SU-DHL-6 (cell line): Measurements from ENCODE around the gene ADCY3.

ENCODE experiments used
- CTCF ChIP-seq: fragments of 200-600 bp; sonication (generic); IDR thresholded peaks from one replicate; pipeline ENCODE4 v1.5.1; 2017; ENCODE audit warnings: antibody characterized with exemption, mild to moderate bottlenecking, low read length, moderate library complexity; ENCODE audit not compliant: insufficient read depth, poor library complexity, severe bottlenecking
- EZH2phosphoT487 ChIP-seq: fragments of 200-600 bp; sonication (generic), shearing (Covaris generic); conservative IDR thresholded peaks from 2 replicates; pipeline ENCODE4 v1.6.1; 2018; ENCODE audit warnings: mild to moderate bottlenecking, antibody characterized with exemption, low read length, moderate library complexity, mixed read lengths

DNA sequence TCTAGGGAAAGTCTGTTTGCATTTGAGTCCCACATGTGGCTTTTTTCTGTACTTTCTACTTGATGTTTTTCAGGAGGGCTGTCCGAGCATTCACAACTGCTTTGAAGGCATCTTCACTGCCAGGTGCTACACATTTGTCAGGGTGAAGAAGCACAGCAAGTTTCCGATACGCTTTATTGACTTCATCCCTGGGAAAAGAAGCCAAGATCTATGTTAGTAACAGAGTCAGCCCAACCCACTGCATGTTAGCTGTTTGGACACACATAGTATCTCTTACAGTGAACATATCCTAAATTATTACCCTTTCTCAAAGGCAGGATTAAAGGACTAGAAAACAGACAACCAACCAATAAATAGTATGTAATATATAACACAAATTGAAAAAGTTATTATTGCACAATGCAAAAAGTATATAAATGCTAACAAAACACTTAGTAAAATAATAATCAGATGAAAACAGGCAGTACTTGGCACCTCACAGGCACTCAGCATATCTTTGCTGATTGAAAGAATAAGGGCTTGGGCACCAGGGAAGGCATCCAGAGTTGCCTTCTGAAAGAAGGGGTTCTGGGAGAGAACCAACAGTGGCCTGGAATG, 27.6 kb upstream of the ADCY3 start:
- TF ChIP-seq EZH2phosphoT487 (no peak), CTCF (no peak)
